Measurements from ENCODE around the gene A3GALT2. TPM values are rescaled to one million over a fixed set of nuclear protein-coding genes. Genes with fewer than 3 reads are reported as not detected.
"Not testable (repeated sequence)": the region's sequence is repeated elsewhere in the genome, so short reads cannot be mapped to it uniquely, and the experiment has no call there.

A3GALT2 gene
- total and polyA plus RNA-seq, 2 donors: not detected

GRCh38 chr1:33316601-33317000 lies 4.3 kb downstream of the A3GALT2 start:
- WGBS: 92% methylated on average over 2 of the region's 2 CpGs
- no peak for DNase-seq (ENCODE audit: low read depth in 6 of 9, low spot score in 9 of 9)
- Histone ChIP-seq H3K27ac (ENCODE audit: low read depth in 1 of 2, low read length in 1 of 2) (no peak overlapping the region), H3K9me3 (ENCODE audit: control insufficient read depth in 2 of 2, insufficient read depth in 1 of 2, low read length in 1 of 2) (no peaks in the 10 kb centered on the region), H3K36me3 (ENCODE audit: control insufficient read depth in 2 of 2, insufficient read depth in 2 of 2, low read length in 1 of 2) (no peaks in the 10 kb centered on the region), H3K27me3 (ENCODE audit: control insufficient read depth in 2 of 2, insufficient read depth in 1 of 2, low read length in 1 of 2) (peaks cover 0 to 11% of the 10 kb centered on the region in 2 donors), H3K4me3 (ENCODE audit: low read length in 2 of 2) (no peak overlapping the region), H3K4me1 (ENCODE audit: control insufficient read depth in 2 of 2, insufficient read depth in 2 of 2, low read length in 2 of 2) (no peaks in the 10 kb centered on the region)

DNA sequence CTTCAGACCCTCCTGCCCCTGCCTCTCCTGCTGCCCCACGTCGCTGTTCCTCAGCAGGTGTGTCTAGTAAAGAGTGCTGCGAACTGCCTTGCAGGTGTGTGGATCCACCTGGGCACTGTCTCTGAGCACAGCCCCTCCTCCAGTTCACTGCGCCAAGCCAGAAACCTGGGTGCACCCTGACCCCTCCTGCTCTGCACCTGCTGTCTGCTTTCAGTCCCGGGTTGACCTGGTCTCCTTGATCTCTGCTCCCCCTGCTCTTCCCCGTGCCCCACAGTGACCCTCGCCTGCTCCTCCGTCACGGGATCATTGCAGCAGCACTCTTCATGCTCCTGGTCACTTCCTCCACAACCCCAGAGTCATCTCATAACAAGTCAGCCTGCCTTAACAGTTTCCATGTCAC lies 6.5 kb downstream of the A3GALT2 start:
- WGBS: 92% methylated on average over 9 of the region's 9 CpGs
- Histone ChIP-seq H3K4me3 (ENCODE audit: low read length in 2 of 2) (no peak overlapping the region), H3K27ac (ENCODE audit: low read depth in 1 of 2, low read length in 1 of 2) (no peak overlapping the region), H3K4me1 (ENCODE audit: control insufficient read depth in 2 of 2, insufficient read depth in 2 of 2, low read length in 2 of 2) (no peaks in the 10 kb centered on the region), H3K27me3 (ENCODE audit: control insufficient read depth in 2 of 2, insufficient read depth in 1 of 2, low read length in 1 of 2) (peaks cover 0 to 11% of the 10 kb centered on the region in 2 donors), H3K9me3 (ENCODE audit: control insufficient read depth in 2 of 2, insufficient read depth in 1 of 2, low read length in 1 of 2) (no peaks in the 10 kb centered on the region), H3K36me3 (ENCODE audit: control insufficient read depth in 2 of 2, insufficient read depth in 2 of 2, low read length in 1 of 2) (no peaks in the 10 kb centered on the region)
- no peak for DNase-seq (ENCODE audit: low read depth in 6 of 9, low spot score in 9 of 9)

GRCh38 chr1:33312413-33312749 lies 8.5 kb downstream of the A3GALT2 start:
- H3K27me3 ChIP-seq (ENCODE audit: control insufficient read depth in 2 of 2, insufficient read depth in 1 of 2, low read length in 1 of 2): peaks cover 0 to 12% of the 10 kb centered on the region in 2 donors
- H3K4me1 ChIP-seq (ENCODE audit: control insufficient read depth in 2 of 2, insufficient read depth in 2 of 2, low read length in 2 of 2): no peaks in the 10 kb centered on the region
- no peaks in the 10 kb centered on the region for H3K9me3 ChIP-seq (ENCODE audit: control insufficient read depth in 2 of 2, insufficient read depth in 1 of 2, low read length in 1 of 2)
- no peak for DNase-seq (ENCODE audit: low read depth in 6 of 9, low spot score in 9 of 9)
- no peaks in the 10 kb centered on the region for H3K36me3 ChIP-seq (ENCODE audit: control insufficient read depth in 2 of 2, insufficient read depth in 2 of 2, low read length in 1 of 2)
- 77% methylated on average over 5 of the region's 5 CpGs for WGBS
- H3K4me3 ChIP-seq (ENCODE audit: low read length in 2 of 2): no peak overlapping the region
- no peak overlapping the region for H3K27ac ChIP-seq (ENCODE audit: low read depth in 1 of 2, low read length in 1 of 2)

GRCh38 chr1:33311706-33312412 lies 9.0 kb downstream of the A3GALT2 start:
- Histone ChIP-seq H3K27ac (ENCODE audit: low read depth in 1 of 2, low read length in 1 of 2) (no peak overlapping the region), H3K9me3 (ENCODE audit: control insufficient read depth in 2 of 2, insufficient read depth in 1 of 2, low read length in 1 of 2) (peaks cover 0 to 2% of the 10 kb centered on the region in 2 donors), H3K36me3 (ENCODE audit: control insufficient read depth in 2 of 2, insufficient read depth in 2 of 2, low read length in 1 of 2) (no peaks in the 10 kb centered on the region), H3K27me3 (ENCODE audit: control insufficient read depth in 2 of 2, insufficient read depth in 1 of 2, low read length in 1 of 2) (peaks cover 4 to 17% of the 10 kb centered on the region in 2 donors), H3K4me3 (ENCODE audit: low read length in 2 of 2) (no peak overlapping the region), H3K4me1 (ENCODE audit: control insufficient read depth in 2 of 2, insufficient read depth in 2 of 2, low read length in 2 of 2) (peaks cover 0 to 3% of the 10 kb centered on the region in 2 donors)
- DNase-seq (ENCODE audit: low read depth in 6 of 9, low spot score in 9 of 9): no peak
- 96% methylated on average over 7 of the region's 7 CpGs for WGBS

DNA sequence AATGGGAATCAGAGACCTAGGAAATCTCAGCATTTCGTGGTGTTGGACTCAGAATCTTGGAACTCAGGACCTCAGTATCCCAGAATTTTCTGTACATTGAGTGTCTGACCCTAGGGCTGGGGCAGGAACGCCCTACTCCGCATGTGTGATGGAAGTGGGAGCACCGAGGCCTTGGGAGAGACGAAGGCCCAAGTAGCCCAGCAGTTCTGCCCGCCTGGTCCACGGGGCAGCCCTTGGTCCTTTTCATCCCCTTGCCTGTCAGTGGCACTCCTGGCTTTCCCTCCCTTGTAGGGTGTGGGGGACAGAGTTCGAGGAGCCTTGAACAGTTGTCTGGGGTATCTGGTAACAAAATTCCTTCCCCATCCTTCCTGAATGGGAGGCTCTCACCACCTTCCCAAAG lies 10.2 kb downstream of the A3GALT2 start:
- no peak overlapping the region for H3K4me3 ChIP-seq (ENCODE audit: low read length in 2 of 2)
- H3K36me3 ChIP-seq (ENCODE audit: control insufficient read depth in 2 of 2, insufficient read depth in 2 of 2, low read length in 1 of 2): no peaks in the 10 kb centered on the region
- H3K27me3 ChIP-seq (ENCODE audit: control insufficient read depth in 2 of 2, insufficient read depth in 1 of 2, low read length in 1 of 2): peaks cover 15 to 24% of the 10 kb centered on the region in 2 donors
- peaks cover 0 to 4% of the 10 kb centered on the region in 2 donors for H3K4me1 ChIP-seq (ENCODE audit: control insufficient read depth in 2 of 2, insufficient read depth in 2 of 2, low read length in 2 of 2)
- peaks cover 0 to 2% of the 10 kb centered on the region in 2 donors for H3K9me3 ChIP-seq (ENCODE audit: control insufficient read depth in 2 of 2, insufficient read depth in 1 of 2, low read length in 1 of 2)
- 71% methylated on average over 8 of the region's 8 CpGs for WGBS
- no peak for DNase-seq (ENCODE audit: low read depth in 6 of 9, low spot score in 9 of 9)
- H3K27ac ChIP-seq (ENCODE audit: low read depth in 1 of 2, low read length in 1 of 2): no peak overlapping the region

- not testable (repeated sequence) for H3K9me3 ChIP-seq (ENCODE audit: control insufficient read depth in 2 of 2, insufficient read depth in 1 of 2, low read length in 1 of 2); H3K4me3 ChIP-seq (ENCODE audit: low read length in 2 of 2); DNase-seq (ENCODE audit: low read depth in 6 of 9, low spot score in 9 of 9); H3K4me1 ChIP-seq (ENCODE audit: control insufficient read depth in 2 of 2, insufficient read depth in 2 of 2, low read length in 2 of 2); H3K36me3 ChIP-seq (ENCODE audit: control insufficient read depth in 2 of 2, insufficient read depth in 2 of 2, low read length in 1 of 2); H3K27ac ChIP-seq (ENCODE audit: low read depth in 1 of 2, low read length in 1 of 2)
- 94% methylated on average over 32 of the region's 32 CpGs for WGBS
- peaks cover 16 to 32% of the 10 kb centered on the region in 2 donors for H3K27me3 ChIP-seq (ENCODE audit: control insufficient read depth in 2 of 2, insufficient read depth in 1 of 2, low read length in 1 of 2)
Observed at GRCh38 chr1:33309351-33309750, 11.5 kb downstream of the A3GALT2 start.

DNA sequence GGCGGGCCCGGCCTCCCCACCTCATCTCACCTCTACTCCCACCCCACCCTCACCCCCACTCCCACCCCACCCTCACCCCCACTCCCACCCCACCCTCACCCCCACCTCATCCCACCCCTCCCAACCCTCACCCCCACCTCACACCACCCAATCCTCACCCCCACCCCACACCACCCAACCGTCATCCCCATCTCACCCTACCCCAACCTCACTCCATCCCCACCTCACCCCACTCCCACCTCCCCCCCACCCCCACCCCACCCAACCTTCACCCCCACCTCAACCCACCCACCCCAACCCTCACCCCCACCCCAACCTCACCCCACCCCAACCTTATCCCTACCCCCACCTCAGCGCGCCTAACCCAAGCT lies 13.4 kb downstream of the A3GALT2 start:
- Histone ChIP-seq H3K36me3 (ENCODE audit: control insufficient read depth in 2 of 2, insufficient read depth in 2 of 2, low read length in 1 of 2) (no peaks in the 10 kb centered on the region), H3K9me3 (ENCODE audit: control insufficient read depth in 2 of 2, insufficient read depth in 1 of 2, low read length in 1 of 2) (peaks cover 0 to 2% of the 10 kb centered on the region in 2 donors), H3K4me1 (ENCODE audit: control insufficient read depth in 2 of 2, insufficient read depth in 2 of 2, low read length in 2 of 2) (peaks cover under 1 to 4% of the 10 kb centered on the region in 2 donors), H3K27me3 (ENCODE audit: control insufficient read depth in 2 of 2, insufficient read depth in 1 of 2, low read length in 1 of 2) (peaks cover 16 to 32% of the 10 kb centered on the region in 2 donors), H3K27ac (ENCODE audit: low read depth in 1 of 2, low read length in 1 of 2) (no peak overlapping the region), H3K4me3 (ENCODE audit: low read length in 2 of 2) (no peak overlapping the region)
- no peak for DNase-seq (ENCODE audit: low read depth in 6 of 9, low spot score in 9 of 9)
- 92% methylated on average over 5 of the region's 5 CpGs for WGBS

GRCh38 chr1:33306653-33307493 lies 14.0 kb downstream of the A3GALT2 start:
- Histone ChIP-seq H3K9me3 (ENCODE audit: control insufficient read depth in 2 of 2, insufficient read depth in 1 of 2, low read length in 1 of 2) (peaks cover 0 to 2% of the 10 kb centered on the region in 2 donors), H3K36me3 (ENCODE audit: control insufficient read depth in 2 of 2, insufficient read depth in 2 of 2, low read length in 1 of 2) (peaks cover 0 to under 1% of the 10 kb centered on the region in 2 donors), H3K27me3 (ENCODE audit: control insufficient read depth in 2 of 2, insufficient read depth in 1 of 2, low read length in 1 of 2) (peaks cover 16 to 29% of the 10 kb centered on the region in 2 donors), H3K4me3 (ENCODE audit: low read length in 2 of 2) (no peak overlapping the region), H3K27ac (ENCODE audit: low read depth in 1 of 2, low read length in 1 of 2) (no peak overlapping the region), H3K4me1 (ENCODE audit: control insufficient read depth in 2 of 2, insufficient read depth in 2 of 2, low read length in 2 of 2) (peaks cover 4 to 5% of the 10 kb centered on the region in 2 donors)
- 24% methylated on average over 113 of the region's 113 CpGs for WGBS
- peak in 3 of 9 donors; percentile 17 to 29 (median 28) for DNase-seq (ENCODE audit: low read depth in 6 of 9, low spot score in 9 of 9)

Measured in thymus (tissue), 11 donors.